Measurements from ENCODE around the gene STXBP6. TPM values are rescaled to one million over a fixed set of nuclear protein-coding genes. Genes with fewer than 3 reads are reported as not detected.

The STXBP6 gene
- polyA plus RNA-seq, 1 donor from 2014 or later, result 14.6 TPM

GRCh38 chr14:24895622-24896021 lies 154.3 kb downstream of the STXBP6 start:
- no peak overlapping the region for H2AFZ ChIP-seq (ENCODE audit: low read depth, low read length)
- H3K4me3 ChIP-seq (ENCODE audit: low read length), result no peak overlapping the region
- H3K9ac ChIP-seq (ENCODE audit: low read length), result no peak overlapping the region
- no peaks in the 10 kb centered on the region for H3K79me2 ChIP-seq (replicated peaks; ENCODE audit: insufficient read depth, low read length)
- no peak overlapping the region for H3K4me2 ChIP-seq (ENCODE audit: low read length)
- no peaks in the 10 kb centered on the region for H3K36me3 ChIP-seq (ENCODE audit: insufficient read depth, low read length)
- no peaks in the 10 kb centered on the region for H3K27me3 ChIP-seq (ENCODE audit: insufficient read depth, low read depth, low read length)
- H4K20me1 ChIP-seq (ENCODE audit: insufficient read depth), result no peaks in the 10 kb centered on the region
- H3K9me3 ChIP-seq (ENCODE audit: low read length), result no peaks in the 10 kb centered on the region
- no peak overlapping the region for H3K27ac ChIP-seq (ENCODE audit: low read length)
- no peaks in the 10 kb centered on the region for H3K9me2 ChIP-seq (ENCODE audit: insufficient read depth, low read length)
- TF ChIP-seq EZH2 (IDR thresholded peaks at IDR 0.05; ENCODE audit: borderline replicate concordance, insufficient read depth, low read length, poor library complexity, severe bottlenecking), result no peak
- no peak for TF ChIP-seq REST (IDR thresholded peaks at IDR 0.05; ENCODE audit: borderline replicate concordance)
- TF ChIP-seq MXI1 (conservative IDR thresholded peaks at IDR 0.05; ENCODE audit: poor library complexity, severe bottlenecking), result no peak
- no peak for TF ChIP-seq POLR2AphosphoS5 (IDR thresholded peaks at IDR 0.05)
- TF ChIP-seq TAF1 (IDR thresholded peaks at IDR 0.05; ENCODE audit: low read depth), result no peak
- TF ChIP-seq EP300 (conservative IDR thresholded peaks at IDR 0.05; ENCODE audit: poor library complexity, severe bottlenecking), result no peak
- no peak for TF ChIP-seq CTCF (IDR thresholded peaks at IDR 0.05; ENCODE audit: poor library complexity, severe bottlenecking)
- no peak for TF ChIP-seq RAD21 (conservative IDR thresholded peaks at IDR 0.05)
- TF ChIP-seq SMC3 (conservative IDR thresholded peaks at IDR 0.05; ENCODE audit: poor library complexity), result no peak
- H3F3A ChIP-seq (ENCODE audit: insufficient read depth, low read length, poor library complexity, severe bottlenecking), result no peaks in the 10 kb centered on the region

GRCh38 chr14:24895243-24895583 lies 154.7 kb downstream of the STXBP6 start:
- H3K4me3 ChIP-seq (ENCODE audit: low read length), result no peak overlapping the region
- no peak overlapping the region for H3K4me2 ChIP-seq (ENCODE audit: low read length)
- no peak overlapping the region for H3K27ac ChIP-seq (ENCODE audit: low read length)
- H4K20me1 ChIP-seq (ENCODE audit: insufficient read depth), result no peaks in the 10 kb centered on the region
- no peaks in the 10 kb centered on the region for H3K27me3 ChIP-seq (ENCODE audit: insufficient read depth, low read depth, low read length)
- H3K9me3 ChIP-seq (ENCODE audit: low read length), result no peaks in the 10 kb centered on the region
- H3F3A ChIP-seq (ENCODE audit: insufficient read depth, low read length, poor library complexity, severe bottlenecking), result no peaks in the 10 kb centered on the region
- no peak overlapping the region for H2AFZ ChIP-seq (ENCODE audit: low read depth, low read length)
- no peak for TF ChIP-seq RAD21 (conservative IDR thresholded peaks at IDR 0.05)
- TF ChIP-seq EZH2 (IDR thresholded peaks at IDR 0.05; ENCODE audit: borderline replicate concordance, insufficient read depth, low read length, poor library complexity, severe bottlenecking), result no peak
- no peak for TF ChIP-seq TAF1 (IDR thresholded peaks at IDR 0.05; ENCODE audit: low read depth)
- no peak for TF ChIP-seq CTCF (IDR thresholded peaks at IDR 0.05; ENCODE audit: poor library complexity, severe bottlenecking)
- no peak for TF ChIP-seq EP300 (conservative IDR thresholded peaks at IDR 0.05; ENCODE audit: poor library complexity, severe bottlenecking)
- no peak for TF ChIP-seq SMC3 (conservative IDR thresholded peaks at IDR 0.05; ENCODE audit: poor library complexity)
- no peak for TF ChIP-seq POLR2AphosphoS5 (IDR thresholded peaks at IDR 0.05)
- TF ChIP-seq REST (IDR thresholded peaks at IDR 0.05; ENCODE audit: borderline replicate concordance), result no peak
- TF ChIP-seq MXI1 (conservative IDR thresholded peaks at IDR 0.05; ENCODE audit: poor library complexity, severe bottlenecking), result no peak
- H3K9ac ChIP-seq (ENCODE audit: low read length), result no peak overlapping the region
- no peaks in the 10 kb centered on the region for H3K36me3 ChIP-seq (ENCODE audit: insufficient read depth, low read length)
- no peaks in the 10 kb centered on the region for H3K9me2 ChIP-seq (ENCODE audit: insufficient read depth, low read length)
- no peaks in the 10 kb centered on the region for H3K79me2 ChIP-seq (replicated peaks; ENCODE audit: insufficient read depth, low read length)

All from neural cell (in vitro differentiated cells).